ENCODE results near the gene HINT2.
A peak's percentile ranks its signal among the peaks of the same experiment; 100 is the strongest.

DNA sequence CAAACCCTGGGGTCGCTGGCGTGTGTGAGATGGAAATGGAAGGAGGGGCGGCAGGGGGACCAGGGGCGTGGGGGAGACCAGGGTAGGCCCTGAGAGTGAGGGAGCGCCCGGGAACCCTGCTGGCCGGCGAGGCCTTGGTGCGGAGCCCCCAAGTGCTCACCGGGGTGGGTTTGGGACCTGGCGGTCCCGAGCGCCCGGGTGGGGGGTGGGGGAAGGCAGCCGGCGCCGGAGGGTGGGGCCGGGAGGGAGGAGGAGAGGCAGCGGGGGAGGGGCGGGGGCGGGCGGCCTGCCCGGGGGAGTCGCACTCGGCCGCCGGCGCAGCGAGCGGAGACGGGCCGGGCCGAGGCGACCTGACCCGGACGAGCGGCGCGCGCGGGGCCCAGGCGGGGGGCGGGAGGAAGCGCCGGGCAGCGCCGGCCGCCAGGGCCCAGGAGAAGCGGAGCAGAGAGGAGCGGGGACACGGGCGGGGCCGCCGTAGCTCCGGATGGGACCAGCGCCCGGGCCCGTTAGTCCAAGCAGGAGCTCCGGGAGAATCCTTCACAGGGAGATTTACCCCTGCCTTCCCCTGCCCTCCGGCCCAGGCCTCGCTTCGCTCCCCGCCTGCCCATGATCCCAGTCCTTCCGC lies 23.4 kb downstream of the HINT2 start, which contains the start of gene NPR2:
- TF ChIP-seq POLR2A (IDR thresholded peaks at IDR 0.05) (no peak), CTCF (IDR thresholded peaks at IDR 0.05) (peak in 1 of 4 experiments; percentile 16), POLR2AphosphoS5 (IDR thresholded peaks at IDR 0.05) (no peak)

All from prostate gland (tissue), 2 donors.